DMS79 treated with DMSO at 0.1 percent for 48 hours (cell line): ENCODE results near the gene CLIP2.
"Not testable (repeated sequence)": the region's sequence is repeated elsewhere in the genome, so short reads cannot be mapped to it uniquely, and the experiment has no call there.

Source experiments
- DNase-seq: peaks from one replicate; lab custom pipeline; 2025; lab: John Stamatoyannopoulos, UW

CLIP2 gene

DNA sequence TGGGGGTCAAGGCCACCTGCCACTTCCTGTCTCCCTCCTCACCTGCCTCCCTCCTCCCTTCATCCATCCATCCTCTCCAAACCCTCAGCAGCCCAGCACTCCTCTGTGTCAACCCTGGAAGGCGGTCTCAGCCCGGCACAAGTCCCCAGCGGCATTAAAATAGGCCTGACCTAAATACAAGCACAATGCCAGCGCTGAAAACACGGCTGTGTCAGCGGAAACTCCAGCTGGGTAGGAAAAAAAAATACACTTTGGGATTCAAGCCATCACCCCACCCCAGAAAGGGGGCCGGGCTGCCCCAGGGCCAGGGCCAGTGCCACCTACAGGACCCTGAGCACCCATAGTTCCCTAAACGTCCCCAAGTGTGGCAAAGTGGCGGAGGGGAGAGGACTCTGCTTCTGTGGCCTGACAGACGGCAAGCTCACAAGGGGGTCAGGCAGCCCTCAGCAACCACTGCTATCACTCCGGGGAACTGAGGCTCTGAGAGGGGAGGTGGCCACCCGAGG is 141.8 kb downstream of the CLIP2 start:
- no peak for DNase-seq

DNA sequence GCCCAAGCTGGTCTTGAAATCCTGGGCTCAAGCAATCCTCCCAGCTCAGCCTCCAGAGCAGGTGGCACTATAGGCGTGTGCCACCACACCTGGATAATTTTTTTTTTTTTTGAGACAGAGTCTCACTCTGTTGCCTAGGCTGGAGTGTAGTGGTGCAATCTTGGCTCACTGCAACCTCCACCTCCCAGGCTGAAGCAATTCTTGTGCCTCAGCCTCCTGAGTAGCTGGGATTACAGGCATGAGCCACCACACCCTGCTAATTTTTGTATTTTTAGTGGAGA is 148.0 kb downstream of the CLIP2 start:
- DNase-seq = not testable (repeated sequence)

DNA sequence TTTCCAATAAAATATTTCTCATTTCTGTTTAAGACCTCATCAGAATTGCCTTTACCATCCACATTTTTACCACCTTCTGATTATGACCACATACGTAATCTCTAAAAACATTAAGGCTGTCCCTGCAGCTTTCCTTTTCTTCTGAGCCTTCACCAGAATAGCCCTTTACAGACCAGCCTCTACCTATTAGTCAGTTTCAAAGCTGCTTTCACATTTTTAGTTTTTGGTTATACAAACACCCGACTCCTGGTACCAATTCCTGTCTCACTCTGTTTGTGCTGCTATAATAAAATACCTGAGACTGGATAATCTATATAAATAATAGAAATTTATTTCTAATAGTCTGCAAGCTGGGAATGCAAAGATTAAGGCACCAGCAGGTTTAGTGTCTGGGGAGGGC is 149.1 kb downstream of the CLIP2 start:
- no peak for DNase-seq

DNA sequence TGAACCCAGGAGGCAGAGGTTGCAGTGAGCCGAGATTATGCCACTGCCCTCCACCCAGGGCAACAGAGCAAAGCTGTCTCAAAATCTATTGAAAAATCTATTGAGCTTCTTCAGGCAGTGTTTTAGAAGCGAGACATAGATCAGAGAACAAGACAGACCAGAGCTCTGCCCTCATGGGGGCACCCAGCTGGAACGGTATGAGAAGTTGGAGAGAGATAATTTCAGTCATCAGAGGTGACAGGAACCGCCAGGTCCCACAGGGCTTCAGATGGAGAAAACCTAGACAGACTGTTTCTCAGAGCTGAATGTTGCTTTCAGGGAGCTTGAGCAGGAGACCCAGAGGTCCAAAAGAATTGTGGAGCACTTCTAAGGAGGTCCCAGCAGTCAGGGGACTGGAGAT is 150.3 kb downstream of the CLIP2 start:
- DNase-seq = no peak

DNA sequence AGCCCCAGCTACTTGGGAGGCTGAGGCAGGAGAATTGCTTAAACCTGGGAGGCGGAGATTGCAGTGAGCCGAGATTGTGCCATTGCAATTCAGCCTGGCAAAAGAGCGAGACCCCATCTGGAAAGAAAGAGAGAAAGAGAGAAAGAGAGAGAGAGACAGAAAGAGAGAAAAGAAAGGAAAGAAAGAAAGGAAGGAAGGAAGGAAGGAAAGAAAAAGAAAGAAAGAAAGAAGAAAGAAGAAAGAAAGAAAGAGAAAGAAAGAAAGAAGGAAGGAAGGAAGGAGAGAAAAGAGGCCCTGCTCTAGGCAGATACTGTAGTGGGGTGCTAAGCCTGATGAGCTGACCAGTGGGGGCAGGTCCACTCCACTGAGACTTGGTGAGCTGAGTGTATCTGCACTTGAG is 150.9 kb downstream of the CLIP2 start:
- DNase-seq = not testable (repeated sequence)

DNA sequence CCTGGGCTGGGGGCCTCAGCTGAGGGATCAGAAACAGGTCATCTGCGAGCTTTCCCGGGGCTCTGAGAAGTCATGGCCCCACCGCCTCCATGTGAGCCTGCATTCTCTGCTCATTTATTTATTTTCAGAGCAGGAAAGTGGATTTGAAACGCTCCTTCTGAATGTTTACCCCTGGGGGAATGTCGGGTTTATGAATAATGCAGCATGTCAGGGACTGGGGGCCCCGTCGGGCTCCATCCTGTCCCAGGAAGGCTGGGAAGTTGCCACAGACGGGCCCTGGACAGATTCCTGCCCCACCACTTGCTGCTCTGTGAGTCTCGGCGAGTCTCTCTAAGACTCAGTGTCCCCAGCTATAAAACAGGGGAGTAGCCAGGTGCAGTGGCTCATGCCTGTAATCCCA is 152.6 kb downstream of the CLIP2 start:
- DNase-seq = no peak

DNA sequence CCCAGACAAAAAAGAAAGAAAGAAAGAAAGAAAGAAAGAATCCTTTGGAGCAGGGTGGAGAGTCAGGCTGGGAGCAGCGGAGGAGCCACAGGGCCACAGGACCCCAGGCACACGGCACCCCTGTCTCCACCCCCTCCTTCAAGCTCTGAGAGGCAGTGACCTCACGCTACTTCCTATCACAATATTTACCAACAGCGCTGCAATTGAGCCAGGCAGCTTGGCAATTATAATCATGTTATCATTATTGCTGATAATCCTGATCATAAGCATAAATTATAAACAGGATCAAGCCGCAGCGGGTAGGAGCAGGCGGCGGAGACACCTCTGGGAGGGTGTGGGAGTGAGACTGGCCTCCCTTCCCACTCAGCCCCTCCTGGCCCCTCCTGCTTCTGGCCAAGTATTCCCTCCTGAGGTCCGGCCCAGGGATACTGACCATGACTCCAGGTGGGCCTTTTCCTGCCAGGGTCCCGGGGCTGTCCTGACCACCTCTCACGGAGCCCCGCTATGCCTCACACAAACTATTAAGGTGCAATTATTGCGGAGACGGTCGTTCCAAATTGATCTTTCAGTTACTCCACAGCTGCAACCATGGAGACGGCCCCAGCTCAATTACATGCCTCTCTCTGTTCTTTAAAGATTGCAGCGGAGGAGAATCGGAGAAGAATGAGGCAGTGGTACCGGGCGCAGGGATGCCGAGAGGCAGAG is 154.5 kb downstream of the CLIP2 start:
- DNase-seq = no peak

DNA sequence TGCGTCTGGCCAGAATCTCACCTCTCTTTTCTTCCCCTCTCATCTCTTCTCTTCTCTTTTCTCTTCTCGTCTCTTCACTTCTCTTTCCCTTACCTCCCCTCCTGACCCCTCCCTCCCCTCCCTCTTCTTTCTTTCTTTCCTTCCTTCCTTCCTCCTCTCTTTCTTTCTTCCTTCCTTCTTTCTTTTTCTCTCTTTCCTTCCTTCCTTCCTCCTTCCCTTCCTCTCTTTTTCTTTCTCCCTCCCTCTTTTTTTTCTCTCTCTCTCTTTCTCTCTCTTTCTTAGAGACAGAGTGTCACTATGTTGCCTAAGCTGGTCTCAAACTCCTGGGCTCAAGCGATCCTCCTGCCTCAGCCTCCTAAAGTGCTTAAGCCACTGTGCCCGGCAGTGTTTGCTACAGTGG is 159.9 kb downstream of the CLIP2 start:
- DNase-seq = no peak

DNA sequence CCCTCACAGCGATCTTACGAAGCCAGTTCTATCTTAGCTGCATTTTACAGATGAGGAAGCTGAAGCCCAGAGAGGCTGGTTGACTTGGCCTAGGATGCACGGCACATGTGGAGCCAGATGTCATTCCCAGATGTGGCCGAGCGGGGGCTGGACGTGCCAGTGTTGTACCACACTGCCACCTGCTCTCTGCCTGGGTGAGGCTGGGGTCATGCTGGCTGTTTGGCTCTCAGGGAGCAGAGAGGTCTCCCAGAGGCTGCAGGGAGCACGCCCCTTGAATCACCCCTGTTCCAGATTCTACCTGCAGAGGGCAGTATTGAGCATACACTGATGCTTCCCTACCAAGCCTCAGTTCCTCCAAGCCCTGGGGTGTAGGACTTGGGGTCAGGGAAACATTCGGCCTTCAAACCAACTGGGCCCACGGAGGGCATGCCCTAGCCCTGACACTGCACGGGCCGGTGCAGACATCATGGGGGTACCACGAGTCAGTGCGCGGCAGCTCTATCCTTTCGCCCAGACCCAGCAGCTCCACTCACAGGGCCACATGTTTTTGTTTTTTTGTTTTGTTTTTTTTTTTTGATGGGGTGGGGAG is 160.7 kb downstream of the CLIP2 start:
- peak; percentile 24 for DNase-seq

DNA sequence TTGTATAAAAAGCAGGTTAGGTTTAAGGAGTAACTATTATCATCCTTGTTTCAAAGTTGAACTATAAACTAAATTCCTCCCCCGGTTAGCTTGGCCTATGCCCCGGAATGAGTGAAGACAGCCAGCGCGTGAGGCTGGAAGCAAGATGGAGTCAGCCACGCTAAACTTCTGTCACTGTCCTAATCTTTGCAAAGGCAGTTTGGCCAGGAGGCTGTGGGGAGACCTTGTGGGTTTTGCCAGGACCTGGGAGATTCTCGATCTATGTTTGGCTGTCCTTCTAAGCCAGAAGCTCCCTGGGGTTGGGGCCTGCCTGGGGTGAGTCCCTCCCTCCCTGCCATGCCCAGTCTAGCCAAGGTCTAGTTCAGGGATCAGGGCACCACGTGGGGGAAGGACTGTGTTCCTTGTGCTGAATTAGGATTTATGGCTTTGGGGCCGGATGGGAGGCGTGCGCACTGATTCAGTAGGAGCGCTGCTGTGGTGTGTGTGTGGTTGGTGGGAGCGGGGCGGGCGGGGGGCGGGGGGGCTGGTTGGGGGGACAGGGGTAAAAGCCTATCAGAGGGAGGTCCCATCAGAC is 163.6 kb downstream of the CLIP2 start:
- no peak for DNase-seq

DNA sequence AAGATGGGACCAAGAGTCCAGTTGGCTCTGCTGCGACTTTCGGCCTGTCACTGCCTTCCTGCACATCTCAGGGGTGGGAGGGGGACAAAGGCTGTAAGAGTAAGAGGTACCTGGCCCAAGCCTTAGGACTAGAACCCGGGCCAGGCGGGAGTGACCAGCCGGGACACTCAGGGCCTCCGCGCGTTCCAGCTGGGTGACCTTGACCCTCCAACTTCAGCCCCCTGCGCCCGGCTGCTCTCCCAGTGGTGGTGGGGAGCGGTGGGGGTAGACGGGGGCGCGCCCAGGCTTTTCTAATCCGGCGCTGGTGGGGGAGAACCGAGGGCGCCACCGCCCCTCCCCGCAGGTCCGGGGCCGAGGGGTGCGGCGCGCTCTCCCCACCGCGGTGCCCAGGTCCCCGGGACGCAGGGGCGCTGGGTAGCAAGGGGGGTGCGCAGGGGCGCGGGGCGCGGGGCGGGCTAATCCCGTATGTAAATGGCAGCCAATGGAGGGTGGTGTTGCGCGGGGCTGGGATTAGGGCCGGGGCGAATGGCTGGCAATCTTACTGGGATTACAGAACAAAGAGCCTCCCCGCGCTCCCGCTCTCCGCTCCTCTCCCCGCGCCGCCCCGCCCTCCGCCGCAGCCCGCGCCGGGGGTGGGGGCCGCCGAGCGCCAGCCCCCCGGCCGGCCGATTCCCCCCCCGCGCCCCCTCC is 164.3 kb downstream of the CLIP2 start, which contains the start of gene GTF2IRD1:
Gene GTF2IRD1 (plus strand): TSS at position 585 of the 690 bp plus-strand sequence. CDS start 54,175 bp downstream, outside the sequence.
- peak; percentile 72 for DNase-seq

DNA sequence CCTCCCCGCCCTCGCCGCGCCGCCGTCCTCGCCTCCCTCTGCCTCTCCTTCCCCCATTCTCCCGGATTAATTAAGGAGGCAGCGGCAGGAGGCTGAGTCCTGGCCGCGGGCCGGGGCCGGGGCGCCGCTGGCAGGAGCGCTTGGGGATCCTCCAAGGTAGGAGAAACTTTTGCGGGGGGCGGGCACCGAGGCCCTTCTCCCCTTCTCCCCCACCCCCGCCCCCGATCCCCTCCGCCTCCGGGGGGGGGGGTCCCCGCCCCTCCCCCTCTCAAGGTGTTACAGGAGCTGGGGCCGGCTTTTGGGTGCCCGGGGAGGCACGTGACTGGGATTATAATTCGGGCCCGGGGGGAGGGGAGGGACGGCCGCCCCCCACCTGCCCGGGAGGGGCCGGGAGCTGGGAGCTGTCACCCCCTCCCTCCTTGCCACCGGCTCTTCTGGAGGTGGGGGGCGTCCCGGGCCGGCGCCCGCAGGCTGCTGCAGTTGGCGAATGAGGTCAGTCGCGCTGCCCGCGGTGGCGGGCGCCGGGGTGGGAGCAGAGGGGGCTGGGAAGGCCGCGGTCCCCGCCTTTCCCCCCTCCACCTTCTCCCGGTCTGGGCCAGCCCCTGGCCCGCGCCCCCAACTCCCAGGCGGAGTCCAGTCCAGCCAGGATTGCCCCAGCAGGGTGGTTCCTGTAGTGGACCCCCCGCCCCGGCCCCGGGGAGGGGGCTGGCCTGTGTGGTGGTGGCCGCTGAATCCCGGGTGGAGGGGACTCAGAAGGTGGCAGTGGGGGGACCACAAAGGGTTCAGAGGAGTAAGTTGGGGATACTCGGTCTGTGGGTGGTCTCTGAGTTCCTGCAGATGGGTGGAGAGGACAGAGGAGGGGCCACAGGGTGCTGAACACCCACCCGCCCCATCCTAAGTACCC is 165.1 kb downstream of the CLIP2 start:
- DNase-seq = no peak

DNA sequence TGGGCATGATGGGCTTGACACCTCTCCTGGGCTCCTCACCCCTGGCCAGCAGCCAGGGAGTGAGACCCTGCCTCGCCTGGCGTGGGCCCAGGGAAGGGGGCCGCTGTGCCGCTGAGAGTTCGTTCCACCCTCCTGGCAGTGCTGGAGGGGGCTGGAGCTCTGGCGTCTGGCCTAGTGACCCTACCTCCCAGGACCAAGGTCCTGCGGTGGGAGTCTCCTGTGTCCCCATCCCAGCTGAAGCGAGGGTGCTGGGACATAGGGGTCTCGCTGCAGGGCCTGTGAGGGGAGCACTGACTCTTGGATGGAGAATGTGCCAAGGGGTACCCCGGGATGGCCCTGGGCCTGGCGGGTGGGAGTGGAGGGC is 165.7 kb downstream of the CLIP2 start:
- no peak for DNase-seq

DNA sequence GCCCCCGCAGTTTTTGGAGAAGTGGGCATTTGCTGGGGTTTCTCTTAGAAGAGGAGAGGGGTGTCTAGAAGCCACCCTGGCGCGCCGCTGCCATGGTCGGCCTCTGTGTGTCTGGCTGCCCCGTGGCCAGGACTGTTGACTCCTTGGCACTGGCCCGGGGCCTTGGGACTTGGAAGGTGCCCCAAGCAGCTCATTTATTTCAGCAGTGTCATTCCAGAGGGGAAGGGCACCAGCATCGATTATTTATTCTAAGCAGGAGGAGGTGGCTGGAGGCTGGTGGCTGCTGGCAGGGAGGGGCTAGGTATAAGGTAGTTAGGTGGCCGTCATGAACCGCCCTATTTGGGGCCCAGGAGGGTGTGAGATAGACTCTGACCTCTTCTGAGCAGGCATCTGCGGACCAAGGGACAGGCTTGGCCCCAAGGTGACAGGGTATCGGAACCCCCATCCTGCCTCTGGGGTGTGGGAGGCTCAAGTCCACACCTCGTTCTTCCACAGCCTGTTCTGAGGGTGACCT is 166.1 kb downstream of the CLIP2 start:
- DNase-seq = no peak
